ENCODE data around the gene NDC1.
"Not testable (repeated sequence)": the region's sequence is repeated elsewhere in the genome, so short reads cannot be mapped to it uniquely, and the experiment has no call there.

The NDC1 gene

GRCh38 chr1:53821380-53821779 is 16.7 kb downstream of the NDC1 start:
- no peak for DNase-seq

GRCh38 chr1:53819387-53819786 is 18.7 kb downstream of the NDC1 start:
- DNase-seq, result no peak

DNA sequence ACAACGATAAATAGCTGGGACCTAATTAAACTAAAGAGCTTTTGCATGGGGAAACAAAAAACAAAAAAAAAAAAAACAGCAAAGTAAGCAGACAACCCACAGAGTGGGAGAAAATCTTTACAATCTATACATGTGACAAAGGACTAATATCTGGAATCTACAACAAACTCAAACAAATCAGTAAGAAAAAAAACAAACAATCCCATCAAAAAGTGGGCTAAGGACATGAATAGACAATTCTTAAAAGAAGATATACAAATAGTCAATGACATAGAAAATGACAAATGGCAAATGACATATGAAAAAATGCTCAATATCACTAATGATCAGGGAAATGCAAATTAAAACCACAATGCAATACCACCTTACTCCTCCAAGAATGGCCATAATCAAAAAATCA is 21.5 kb downstream of the NDC1 start:
- DNase-seq, result not testable (repeated sequence)

DNA sequence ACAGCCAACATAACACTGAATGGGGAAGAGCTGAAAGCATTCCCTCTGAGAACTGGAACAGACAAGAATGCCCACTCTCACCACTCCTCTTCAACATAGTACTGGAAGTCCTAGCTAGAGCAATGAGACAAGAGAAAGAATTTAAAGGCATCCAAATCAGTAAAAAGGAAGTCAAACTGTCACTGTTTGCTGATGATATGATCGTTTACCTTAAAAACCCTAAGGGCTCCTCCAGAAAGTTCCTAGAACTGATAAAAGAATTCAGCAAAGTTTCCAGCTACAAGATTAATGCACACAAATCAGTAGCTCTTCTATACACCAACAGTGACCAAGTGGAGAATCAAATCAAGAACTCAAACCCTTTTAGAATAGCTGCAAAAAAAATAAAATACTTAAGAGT is 22.6 kb downstream of the NDC1 start:
- DNase-seq, result not testable (repeated sequence)

DNA sequence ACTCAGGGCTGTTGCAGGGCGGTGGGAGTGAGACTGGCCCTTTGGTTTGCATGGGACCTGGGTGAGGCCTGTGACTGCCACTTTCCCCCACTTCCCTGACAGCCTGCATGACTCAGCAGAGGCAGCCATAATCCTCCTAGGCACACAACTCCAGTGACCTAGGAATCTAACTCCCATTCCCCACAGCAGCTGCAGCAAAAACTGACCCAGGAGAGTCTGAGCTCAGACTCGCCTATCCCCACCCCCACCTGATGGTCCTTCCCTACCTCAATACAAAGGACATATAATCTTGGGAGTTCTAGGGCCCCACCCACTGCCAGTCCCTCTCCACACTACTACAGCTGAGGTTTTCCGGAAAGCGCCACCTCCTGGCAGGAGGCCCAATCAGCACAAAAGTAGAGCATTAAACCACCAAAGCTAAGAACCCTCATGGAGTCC is 26.7 kb downstream of the NDC1 start:
- no peak for DNase-seq

DNA sequence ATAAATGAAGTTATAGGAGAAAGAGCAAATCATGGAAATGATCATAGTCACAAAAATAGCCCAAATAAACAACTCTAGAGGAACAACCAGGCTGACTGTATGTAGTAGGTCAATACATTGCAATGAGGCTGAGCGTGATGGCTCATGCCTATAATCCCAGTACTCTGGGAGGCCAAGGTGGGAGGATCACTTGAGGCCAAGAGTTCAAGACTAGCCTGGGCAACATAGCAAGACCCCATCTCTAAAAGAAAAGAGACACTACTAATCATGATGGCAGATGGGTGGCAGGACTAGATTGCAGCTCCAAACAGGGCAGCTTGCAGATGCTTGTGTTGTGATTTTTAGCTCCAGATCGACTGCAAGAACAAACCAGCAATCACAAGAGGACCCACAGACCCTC is 27.6 kb downstream of the NDC1 start:
- no peak for DNase-seq

DNA sequence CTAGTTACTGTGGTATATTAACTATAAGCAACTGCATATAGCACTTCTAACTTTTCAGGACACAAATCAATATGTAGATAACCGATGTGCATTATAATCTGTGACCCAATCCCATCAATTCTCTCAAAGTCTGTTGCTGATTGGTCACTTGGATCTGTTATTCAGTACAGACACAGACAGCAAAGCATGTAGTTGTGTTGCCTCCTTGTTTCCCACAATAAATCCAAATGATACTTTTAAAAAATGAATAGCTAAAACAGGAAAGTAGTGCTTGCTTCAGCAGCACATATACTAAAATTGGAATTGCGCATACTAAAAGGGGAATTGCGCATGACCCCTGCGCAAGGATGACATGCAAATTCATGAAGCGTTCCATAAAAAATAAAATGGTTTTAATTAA is 28.1 kb downstream of the NDC1 start:
- DNase-seq, result no peak

- DNase-seq, result no peak
Observed at GRCh38 chr1:53807916-53808315, 30.2 kb downstream of the NDC1 start.

- no peak for DNase-seq
Observed at GRCh38 chr1:53804791-53805505, 33.1 kb downstream of the NDC1 start.

DNA sequence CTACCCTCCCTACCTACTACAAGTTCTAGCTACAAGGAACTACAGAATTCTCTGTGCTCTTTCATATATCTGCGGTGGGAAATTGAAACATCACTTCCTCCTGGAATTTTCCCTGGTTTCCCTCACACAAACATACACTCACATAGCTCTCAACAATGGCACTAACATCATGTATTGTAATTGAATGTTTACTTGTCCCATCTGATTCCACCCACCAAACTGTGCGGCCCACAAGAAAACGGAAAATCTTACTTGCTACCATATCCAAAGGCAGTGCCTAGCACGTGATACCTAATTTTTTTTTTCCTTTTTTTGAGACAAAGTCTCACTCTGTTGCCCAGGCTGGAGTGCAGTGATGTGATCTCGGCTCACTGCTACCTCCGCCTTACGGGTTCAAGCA is 33.9 kb downstream of the NDC1 start:
- no peak for DNase-seq

- no peak for DNase-seq
Observed at GRCh38 chr1:53800621-53801020, 37.5 kb downstream of the NDC1 start.

DNA sequence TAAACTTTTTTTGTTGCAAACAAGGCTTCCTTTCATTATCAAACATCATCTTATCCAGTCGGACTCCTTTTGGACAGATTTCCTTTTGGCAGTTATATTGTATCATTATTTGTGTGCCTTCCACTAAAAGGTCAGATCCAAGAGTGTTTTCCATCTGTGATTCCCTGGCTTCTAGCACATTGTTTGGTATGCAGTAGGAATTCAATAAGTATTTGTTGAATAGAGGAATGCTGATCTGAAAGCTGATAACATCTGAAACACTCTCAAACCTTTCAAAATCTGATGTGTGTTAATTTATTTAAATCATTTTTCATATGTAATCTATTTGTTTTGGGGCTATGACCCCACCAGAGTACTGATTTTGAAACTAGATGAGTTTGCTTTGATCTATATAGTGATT is 39.0 kb downstream of the NDC1 start:
- no peak for DNase-seq

DNA sequence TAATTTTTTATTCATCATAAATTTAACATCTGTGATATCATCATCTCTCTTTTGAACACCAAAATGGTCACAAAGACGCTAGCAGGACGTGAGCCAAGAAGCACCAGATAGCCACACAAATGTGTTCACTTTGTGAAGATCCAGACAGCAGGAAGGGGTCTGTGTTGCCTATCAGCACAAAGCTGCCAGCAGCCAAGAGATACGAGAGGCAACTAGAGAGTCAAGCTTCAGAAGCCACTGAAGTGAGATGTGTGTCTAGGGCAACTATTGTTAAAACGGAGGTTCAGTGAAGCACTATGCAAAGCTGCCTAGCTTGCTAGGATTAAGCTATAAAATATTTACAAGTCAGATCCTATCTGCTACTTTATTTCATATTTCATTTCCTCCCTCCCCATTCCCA is 45.3 kb downstream of the NDC1 start:
- DNase-seq, result no peak

- DNase-seq, result no peak
Observed at GRCh38 chr1:53787655-53788054, 50.4 kb downstream of the NDC1 start.

GRCh38 chr1:53783056-53783455 is 55.0 kb downstream of the NDC1 start:
- DNase-seq, result no peak

GRCh38 chr1:53781654-53782053 is 56.4 kb downstream of the NDC1 start:
- DNase-seq, result no peak

DNA sequence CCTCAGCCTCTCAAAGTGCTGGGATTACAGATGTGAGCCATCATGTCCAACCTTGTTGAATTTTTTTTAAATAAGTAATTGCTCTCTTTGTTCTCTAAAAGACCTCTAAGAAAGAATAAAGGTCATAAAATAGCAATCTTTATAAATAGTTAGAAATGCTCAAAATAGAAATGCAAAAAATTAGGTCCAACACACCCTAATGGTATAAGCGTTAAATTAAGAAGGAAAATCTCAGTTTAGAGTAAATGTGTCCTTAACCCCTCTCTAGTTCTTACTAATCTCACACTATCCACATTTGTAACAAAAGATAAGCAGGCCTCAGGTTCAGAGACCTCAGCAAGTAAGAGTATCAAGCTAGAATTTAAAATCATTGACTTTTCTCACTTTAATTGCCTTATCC is 60.8 kb downstream of the NDC1 start:
- no peak for DNase-seq

DNA sequence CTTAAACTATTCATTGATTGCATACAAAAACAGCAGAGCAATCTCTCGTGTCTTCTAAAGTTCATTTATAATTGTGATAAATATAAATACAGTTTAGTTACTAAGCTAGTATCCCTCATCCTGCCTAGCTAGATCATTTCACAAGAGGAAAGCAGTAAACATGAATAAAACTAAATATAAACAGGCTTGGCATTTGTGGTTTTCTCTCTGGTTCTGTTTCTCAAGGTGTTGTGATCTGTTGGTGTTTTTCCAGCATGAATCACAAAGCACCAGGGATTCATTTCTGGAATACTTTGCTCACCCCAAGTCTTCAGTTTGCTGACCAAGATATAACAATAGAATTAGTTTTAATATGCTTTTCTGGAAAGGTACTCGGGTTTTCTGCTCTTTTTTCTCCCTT is 66.4 kb downstream of the NDC1 start:
- DNase-seq, result no peak

DNA sequence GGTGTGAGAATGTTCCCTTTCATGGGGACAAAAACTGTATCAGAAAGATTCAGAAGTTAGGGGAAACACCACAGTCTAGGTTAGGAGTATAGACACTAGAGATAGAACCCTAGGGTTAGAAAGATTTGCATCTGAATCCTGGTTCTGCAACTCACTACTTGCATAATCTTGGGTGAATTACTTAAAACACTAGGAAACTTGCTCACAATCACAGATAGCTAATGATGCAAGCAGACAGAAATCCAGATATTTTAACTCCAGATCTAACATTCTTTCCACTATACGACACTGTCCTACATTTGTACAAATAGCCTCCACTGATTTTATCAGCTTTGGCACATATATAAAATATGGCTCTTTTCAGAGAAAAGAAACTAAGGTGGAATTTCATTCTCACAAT is 68.3 kb downstream of the NDC1 start:
- DNase-seq, result no peak

- no peak for DNase-seq
Observed at GRCh38 chr1:53769184-53769583, 68.9 kb downstream of the NDC1 start.

GRCh38 chr1:53766831-53767405 is 71.2 kb downstream of the NDC1 start:
- DNase-seq, result no peak

GRCh38 chr1:53766194-53766742 is 71.8 kb downstream of the NDC1 start:
- DNase-seq, result no peak

GRCh38 chr1:53765657-53766056 is 72.4 kb downstream of the NDC1 start:
- DNase-seq, result no peak

DNA sequence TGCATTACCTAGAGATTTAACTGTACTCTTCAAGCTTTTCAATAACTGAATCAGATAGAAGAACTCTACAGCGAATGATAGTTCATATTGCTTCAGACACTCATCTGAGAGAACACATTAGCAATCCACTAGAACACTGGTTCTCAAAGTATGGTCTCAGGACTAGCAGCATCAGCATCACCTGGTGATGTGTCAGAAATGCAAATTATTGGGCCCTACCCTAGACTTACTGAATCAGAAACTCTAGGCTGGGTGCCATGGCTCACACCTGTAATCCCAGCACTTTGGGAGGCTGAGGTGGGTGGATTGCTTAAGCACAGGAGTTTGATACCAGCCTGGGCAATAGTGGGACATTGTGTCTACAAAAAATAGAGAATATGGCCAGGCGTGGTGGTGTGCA is 74.2 kb downstream of the NDC1 start:
- no peak for DNase-seq

DNA sequence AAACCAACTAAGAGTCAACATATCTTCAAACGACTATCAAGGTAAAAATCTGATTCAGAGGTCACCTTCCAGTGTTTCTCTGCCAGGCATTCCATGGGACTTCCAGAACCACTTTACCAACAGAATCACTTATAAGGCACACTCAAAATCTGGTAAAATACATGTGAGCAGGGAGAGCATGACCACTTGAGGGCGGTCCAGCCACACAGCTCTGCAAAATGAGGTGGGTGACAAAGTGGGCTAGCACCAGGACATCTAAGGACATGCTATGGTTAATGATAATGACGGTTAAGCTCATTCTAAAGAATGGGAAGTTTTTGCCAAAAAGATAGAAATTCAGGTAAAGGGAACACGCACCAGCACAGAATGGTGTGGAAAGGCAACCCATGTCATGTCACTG is 74.6 kb downstream of the NDC1 start:
- DNase-seq, result no peak

Data from NCI-H446 (cell line).